Urinary bladder (tissue), 4 donors: Measurements from ENCODE around the gene RPL35. TPM values are rescaled to one million over a fixed set of nuclear protein-coding genes. Genes with fewer than 3 reads are reported as not detected.

Experiments used
- DNase-seq: peaks from one replicate; pipeline ENCODE4 v3.0.0-alpha.2; 2015; ENCODE audit errors: extremely low spot score
- H3K27ac ChIP-seq: one replicate; pipeline ENCODE4 v1.5.1; 2013; ENCODE audit warnings: low read depth, mild to moderate bottlenecking, moderate library complexity
- H3K36me3 ChIP-seq: one replicate; pipeline ENCODE4 v1.6.1; 2013; ENCODE audit warnings: mild to moderate bottlenecking, moderate library complexity; ENCODE audit not compliant: insufficient read depth
- H3K4me1 ChIP-seq: one replicate; pipeline ENCODE4 v1.6.1; 2013; ENCODE audit warnings: mild to moderate bottlenecking, moderate library complexity; ENCODE audit not compliant: insufficient read depth
- H3K4me3 ChIP-seq: one replicate; pipeline ENCODE4 v1.5.1; 2013; ENCODE audit warnings: low read depth, low read length
- WGBS: extraction: QIAGEN DNeasy Blood & Tissue Kit; methylation state at CpG from one replicate; pipeline ENCODE4 v1.1.7; 2013; 5-methylcytosine and 5-hydroxymethylcytosine counted together
- polyA plus RNA-seq: library from polyadenylated mRNA; stranded (reverse); fragments of 200-250 nt; gene quantifications from one replicate; pipeline ENCODE4 v1.2.3, GENCODE V29; 2013
- total RNA-seq: library from RNA; depleted of rRNA; stranded (reverse); fragments of >200 nt; gene quantifications from one replicate; pipeline ENCODE4 v1.2.3, GENCODE V29; 2014
- donor health status: healthy with polysubstance abuse.
- donor health status: healthy.

The RPL35 gene
- 1,117 TPM for total RNA-seq
- polyA plus RNA-seq = 2,692 TPM

GRCh38 chr9:124861342-124862229 is at the start of gene RPL35, which contains the start of gene ARPC5L:
Gene RPL35, minus strand, starts transcription at chr9:124861957. Its CDS starts 45 bp downstream, at chr9:124861912.
Gene ARPC5L, plus strand, starts transcription at chr9:124862130. Its CDS starts 7,161 bp downstream, at chr9:124869291.
- no peaks in the 10 kb centered on the region for H3K4me1 ChIP-seq
- peaks cover 2% of the 10 kb centered on the region for H3K36me3 ChIP-seq
- H3K4me3 ChIP-seq = peak within 1 kb of the TSS; percentile 82
- peak within 1 kb of the TSS; percentile 94 for H3K27ac ChIP-seq
- WGBS = under 1% methylated on average over 92 of the region's 92 CpGs
- peak; percentile 79 for DNase-seq

- no peak overlapping the region for H3K4me3 ChIP-seq
- peaks cover 5% of the 10 kb centered on the region for H3K36me3 ChIP-seq
- DNase-seq = no peak
- WGBS = 73% methylated on average over 2 of the region's 2 CpGs
- H3K27ac ChIP-seq = no peak overlapping the region
- no peaks in the 10 kb centered on the region for H3K4me1 ChIP-seq
Measured at GRCh38 chr9:124908098-124908497, 46.3 kb upstream of the RPL35 start.

GRCh38 chr9:124906966-124907365 is 45.2 kb upstream of the RPL35 start:
- H3K36me3 ChIP-seq = peaks cover 5% of the 10 kb centered on the region
- H3K4me3 ChIP-seq = no peak overlapping the region
- no peak overlapping the region for H3K27ac ChIP-seq
- no peaks in the 10 kb centered on the region for H3K4me1 ChIP-seq
- no peak for DNase-seq
- WGBS = 39% methylated on average over 1 of the region's 1 CpG

GRCh38 chr9:124899845-124900244 is 38.1 kb upstream of the RPL35 start:
- DNase-seq = no peak
- Histone ChIP-seq H3K36me3 (peaks cover 2% of the 10 kb centered on the region), H3K4me3 (no peak overlapping the region), H3K4me1 (no peaks in the 10 kb centered on the region), H3K27ac (no peak overlapping the region)
- 87% methylated on average over 9 of the region's 9 CpGs for WGBS

GRCh38 chr9:124897570-124898460 is 36.1 kb upstream of the RPL35 start:
- Histone ChIP-seq H3K27ac (no peak overlapping the region), H3K4me1 (no peaks in the 10 kb centered on the region), H3K4me3 (no peak overlapping the region), H3K36me3 (peaks cover 2% of the 10 kb centered on the region)
- 92% methylated on average over 6 of the region's 6 CpGs for WGBS
- no peak for DNase-seq

- Histone ChIP-seq H3K36me3 (peaks cover 2% of the 10 kb centered on the region), H3K4me1 (no peaks in the 10 kb centered on the region), H3K4me3 (no peak overlapping the region), H3K27ac (no peak overlapping the region)
- DNase-seq = no peak
Measured at GRCh38 chr9:124894741-124895170, 33.0 kb upstream of the RPL35 start.

GRCh38 chr9:124894035-124894740 is 32.4 kb upstream of the RPL35 start:
- peaks cover under 1% of the 10 kb centered on the region for H3K36me3 ChIP-seq
- H3K4me1 ChIP-seq = no peaks in the 10 kb centered on the region
- WGBS = 80% methylated on average over 9 of the region's 9 CpGs
- DNase-seq = no peak
- no peak overlapping the region for H3K4me3 ChIP-seq
- no peak overlapping the region for H3K27ac ChIP-seq

- H3K4me3 ChIP-seq = no peak overlapping the region
- WGBS = 95% methylated on average over 7 of the region's 7 CpGs
- H3K4me1 ChIP-seq = no peaks in the 10 kb centered on the region
- no peak overlapping the region for H3K27ac ChIP-seq
- DNase-seq = no peak
- peaks cover 3% of the 10 kb centered on the region for H3K36me3 ChIP-seq
Measured at GRCh38 chr9:124890179-124890578, 28.4 kb upstream of the RPL35 start.

GRCh38 chr9:124889006-124889405 is 27.2 kb upstream of the RPL35 start:
- no peaks in the 10 kb centered on the region for H3K4me1 ChIP-seq
- H3K36me3 ChIP-seq = peaks cover 3% of the 10 kb centered on the region
- DNase-seq = no peak
- no peak overlapping the region for H3K27ac ChIP-seq
- H3K4me3 ChIP-seq = no peak overlapping the region
- 96% methylated on average over 13 of the region's 13 CpGs for WGBS

- Histone ChIP-seq H3K4me1 (no peaks in the 10 kb centered on the region), H3K36me3 (peaks cover 3% of the 10 kb centered on the region), H3K4me3 (no peak overlapping the region), H3K27ac (no peak overlapping the region)
- WGBS = 80% methylated on average over 5 of the region's 5 CpGs
- no peak for DNase-seq
Measured at GRCh38 chr9:124887832-124888231, 26.1 kb upstream of the RPL35 start.

- WGBS = 84% methylated on average over 17 of the region's 17 CpGs
- Histone ChIP-seq H3K4me3 (no peak overlapping the region), H3K27ac (no peak overlapping the region), H3K36me3 (peaks cover 3% of the 10 kb centered on the region), H3K4me1 (no peaks in the 10 kb centered on the region)
- DNase-seq = no peak
Measured at GRCh38 chr9:124886866-124887492, 25.2 kb upstream of the RPL35 start.

GRCh38 chr9:124886461-124886860 is 24.7 kb upstream of the RPL35 start:
- Histone ChIP-seq H3K4me3 (no peak overlapping the region), H3K4me1 (no peaks in the 10 kb centered on the region), H3K27ac (no peak overlapping the region), H3K36me3 (peaks cover 3% of the 10 kb centered on the region)
- 89% methylated on average over 10 of the region's 10 CpGs for WGBS
- no peak for DNase-seq

GRCh38 chr9:124885551-124885950 is 23.8 kb upstream of the RPL35 start:
- DNase-seq = no peak
- Histone ChIP-seq H3K27ac (no peak overlapping the region), H3K4me1 (no peaks in the 10 kb centered on the region), H3K4me3 (no peak overlapping the region), H3K36me3 (peaks cover 3% of the 10 kb centered on the region)
- 91% methylated on average over 4 of the region's 4 CpGs for WGBS
